HG03039 (cell line): Measurements from ENCODE around the gene ERICH2.

Experiments
- ATAC-seq: cut with Tn5 transposase; IDR thresholded peaks from one replicate; pipeline ENCODE4 v1.9.1; 2021; ENCODE audit warnings: mild to moderate bottlenecking, moderate library complexity; ENCODE audit not compliant: unreplicated experiment

The ERICH2 gene

DNA sequence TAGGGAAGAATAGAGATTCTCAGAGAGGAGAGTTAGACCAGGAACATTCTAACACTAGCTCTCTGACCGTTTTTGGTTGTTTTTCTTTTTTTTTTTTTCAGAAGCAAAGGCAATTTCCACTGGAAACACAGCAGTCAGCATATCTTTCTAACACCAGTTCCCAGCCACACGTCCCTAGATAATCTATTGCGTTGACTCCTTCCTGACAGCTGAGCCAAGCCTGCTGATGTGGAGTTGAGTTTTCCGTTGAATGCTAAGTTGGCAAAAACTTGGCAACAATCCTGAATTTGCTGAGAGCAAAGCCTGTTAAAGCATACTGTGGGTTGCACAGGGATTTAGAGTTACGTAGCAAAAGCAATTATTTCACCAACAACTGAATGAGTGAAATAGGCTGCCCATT is 65.8 kb downstream of the ERICH2 start:
- ATAC-seq = no peak

DNA sequence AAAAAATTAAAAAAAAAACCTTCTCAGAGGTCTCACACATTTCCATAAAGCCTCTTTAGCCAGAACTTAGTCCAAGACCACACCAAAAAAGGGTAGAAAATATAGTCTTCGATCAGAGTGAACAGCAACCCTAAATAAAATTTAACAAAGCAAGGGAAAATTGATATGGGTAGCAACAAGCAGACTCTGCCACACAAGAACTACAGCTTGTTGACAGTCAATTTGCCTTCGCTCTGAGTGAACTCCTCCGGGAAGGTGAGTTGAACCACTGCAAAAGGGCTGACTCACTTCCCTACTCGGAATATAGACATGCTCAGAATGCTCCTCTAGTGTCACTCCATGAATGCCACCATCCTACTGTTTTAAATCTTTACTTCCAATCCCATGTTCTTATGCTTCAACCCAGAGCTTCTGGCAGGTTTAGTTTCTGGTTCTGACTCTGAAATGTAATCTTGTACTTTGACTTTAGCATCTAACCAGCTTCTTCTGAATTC is 70.6 kb downstream of the ERICH2 start:
- ATAC-seq = no peak

DNA sequence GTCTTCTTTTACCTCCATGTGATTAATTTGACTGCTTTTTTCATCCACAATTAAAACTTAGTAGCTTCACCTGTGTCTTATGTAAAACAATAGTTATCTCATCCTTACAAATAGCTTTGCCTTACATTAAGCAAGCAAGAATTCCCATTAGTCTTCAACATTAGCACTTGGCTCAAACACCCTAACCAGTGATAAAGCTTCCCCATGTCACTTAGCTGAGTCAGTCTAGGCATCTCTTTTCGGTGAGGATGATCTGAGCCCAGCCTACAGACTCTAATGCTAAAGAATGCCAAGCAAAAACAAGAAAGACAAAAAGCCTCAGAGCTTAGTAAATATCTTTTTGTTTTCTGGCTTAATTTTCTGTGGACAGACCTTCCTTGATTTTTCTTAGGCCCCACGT is 72.6 kb downstream of the ERICH2 start:
- ATAC-seq = no peak

DNA sequence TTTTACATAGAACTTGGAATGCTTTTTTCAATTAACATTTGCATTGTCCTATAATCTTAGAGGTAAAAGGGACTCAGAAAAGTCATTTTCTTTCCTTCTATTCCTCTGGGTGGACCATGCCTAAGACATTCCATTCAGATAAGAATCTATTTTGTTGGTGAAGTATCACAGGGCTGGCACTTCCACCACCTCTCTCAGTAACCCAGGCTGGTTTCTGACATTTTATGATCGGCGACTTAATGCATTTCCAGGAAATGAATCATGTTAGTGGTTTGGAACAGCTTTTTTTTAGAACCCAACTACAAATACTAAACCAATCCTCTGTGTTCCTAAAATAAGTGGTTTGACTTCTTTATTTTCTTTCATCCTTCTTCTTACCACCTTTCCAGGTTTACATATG is 73.5 kb downstream of the ERICH2 start:
- ATAC-seq = no peak

DNA sequence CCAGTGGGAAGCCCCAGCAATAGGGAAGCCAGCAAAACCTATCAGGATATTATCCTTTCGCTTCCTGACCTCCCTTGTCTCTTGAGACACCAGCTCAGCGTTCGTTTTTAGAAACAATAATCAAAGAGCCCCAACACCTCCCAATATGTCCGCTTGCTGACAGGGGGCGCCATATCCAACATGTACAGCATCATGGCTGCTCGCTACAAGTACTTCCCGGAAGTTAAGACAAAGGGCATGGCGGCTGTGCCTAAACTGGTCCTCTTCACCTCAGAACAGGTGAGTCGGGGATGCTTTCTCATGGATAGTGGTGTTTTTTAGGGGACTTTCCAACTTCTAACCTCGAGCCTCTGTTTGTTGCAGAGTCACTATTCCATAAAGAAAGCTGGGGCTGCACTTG is 75.2 kb downstream of the ERICH2 start:
- no peak for ATAC-seq

DNA sequence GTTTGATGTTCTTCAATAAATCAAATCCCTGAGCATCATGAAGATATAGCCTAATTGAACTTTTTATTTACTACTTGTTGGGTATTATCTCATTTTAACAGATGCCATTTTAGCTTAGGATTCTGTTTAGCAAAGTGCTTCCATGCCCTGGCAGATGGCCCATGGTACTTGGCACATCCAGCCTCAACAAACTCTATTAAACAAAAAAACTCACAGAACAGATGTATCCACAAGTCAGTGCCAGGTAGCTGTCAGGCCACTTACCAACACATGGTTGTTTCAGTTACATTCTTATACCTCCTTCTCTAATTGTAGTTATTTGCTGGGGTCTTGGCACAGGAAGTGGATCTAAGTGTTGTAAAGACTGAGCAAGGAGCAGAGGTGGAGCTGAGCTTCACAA is 76.1 kb downstream of the ERICH2 start:
- no peak for ATAC-seq

GRCh38 chr2:170847716-170848115 is 77.5 kb downstream of the ERICH2 start:
- ATAC-seq = no peak
